G401 (cell line): ENCODE data around the gene SLC32A1. TPM values are rescaled to one million over a fixed set of nuclear protein-coding genes. Genes with fewer than 3 reads are reported as not detected.
A peak's percentile ranks its signal among the peaks of the same experiment; 100 is the strongest.

Experiments
- DNase-seq: peaks from one replicate; pipeline ENCODE4 v3.0.0-alpha.2; 2015; ENCODE audit warnings: low spot score
- in situ Hi-C: cut with HindIII; loops from 2 replicates; pipeline ENCODE4 v1.10.0; 2016; ENCODE audit warnings: low sequenced_read_pairs, mixed read lengths
- total RNA-seq: library from RNA; depleted of rRNA; stranded (reverse); fragments of >200 nt; shearing (Covaris generic); gene quantifications from 2 replicates; pipeline ENCODE4 v1.2.3, GENCODE V29; 2014

The SLC32A1 gene
- total RNA-seq, 1 experiment from 2014 or later = not detected

GRCh38 chr20:38747495-38748096 lies 23.3 kb downstream of the SLC32A1 start:
- in situ Hi-C loops = no loop called here

GRCh38 chr20:38748097-38748860 lies 24.0 kb downstream of the SLC32A1 start, which contains the start of gene ACTR5:
Gene ACTR5 (plus strand): TSS chr20:38748460. CDS start chr20:38748479, 19 bp downstream.
- in situ Hi-C loops = no loop called here
- DNase-seq = peak; percentile 84

More at GRCh38 chr20:38747495-38748096, 23.3 kb downstream of the SLC32A1 start:
- no peak for DNase-seq

- in situ Hi-C loops = no loop called here
- peak; percentile 56 for DNase-seq
Measured at GRCh38 chr20:38748861-38749149, 24.5 kb downstream of the SLC32A1 start.

GRCh38 chr20:38751360-38751976 lies 27.2 kb downstream of the SLC32A1 start:
- DNase-seq = peak; percentile 55
- in situ Hi-C loops = no loop called here

GRCh38 chr20:38752029-38752428 lies 27.7 kb downstream of the SLC32A1 start:
- in situ Hi-C loops = no loop called here
- no peak for DNase-seq

- in situ Hi-C loops = no loop called here
- DNase-seq = no peak
Measured at GRCh38 chr20:38754924-38755323, 30.6 kb downstream of the SLC32A1 start.

GRCh38 chr20:38755324-38755910 lies 31.1 kb downstream of the SLC32A1 start:
- in situ Hi-C loops = no loop called here
- DNase-seq = no peak

- DNase-seq = no peak
- in situ Hi-C loops = no loop called here
Measured at GRCh38 chr20:38757145-38757775, 33.0 kb downstream of the SLC32A1 start.

- in situ Hi-C loops = no loop called here
- DNase-seq = peak; percentile 2
Measured at GRCh38 chr20:38759106-38759505, 34.8 kb downstream of the SLC32A1 start.

GRCh38 chr20:38760978-38761377 lies 36.7 kb downstream of the SLC32A1 start:
- in situ Hi-C loops = no loop called here
- no peak for DNase-seq

- no peak for DNase-seq
- in situ Hi-C loops = no loop called here
Measured at GRCh38 chr20:38762174-38762573, 37.9 kb downstream of the SLC32A1 start.

- no peak for DNase-seq
- in situ Hi-C loops = no loop called here
Measured at GRCh38 chr20:38763616-38764015, 39.3 kb downstream of the SLC32A1 start.

- in situ Hi-C loops = no loop called here
- DNase-seq = no peak
Measured at GRCh38 chr20:38764567-38765318, 40.5 kb downstream of the SLC32A1 start.

- in situ Hi-C loops = no loop called here
Measured at GRCh38 chr20:38766071-38766470, 41.8 kb downstream of the SLC32A1 start.

GRCh38 chr20:38769376-38770295 lies 45.4 kb downstream of the SLC32A1 start:
- in situ Hi-C loops = no loop called here
- DNase-seq = no peak

More at GRCh38 chr20:38766071-38766470, 41.8 kb downstream of the SLC32A1 start:
- DNase-seq = no peak

GRCh38 chr20:38770546-38770945 lies 46.3 kb downstream of the SLC32A1 start:
- DNase-seq = no peak
- in situ Hi-C loops = no loop called here

GRCh38 chr20:38770970-38771369 lies 46.7 kb downstream of the SLC32A1 start:
- in situ Hi-C loops = no loop called here
- no peak for DNase-seq

- DNase-seq = peak; percentile 1
- in situ Hi-C loops = no loop called here
Measured at GRCh38 chr20:38771621-38772020, 47.3 kb downstream of the SLC32A1 start.
